Measurements from ENCODE around the gene SEC16A. TPM values are rescaled to one million over a fixed set of nuclear protein-coding genes. Genes with fewer than 3 reads are reported as not detected.
A peak's percentile ranks its signal among the peaks of the same experiment; 100 is the strongest.

SEC16A gene
- total and polyA plus RNA-seq, 8 donors: 14.6 to 105 (median 45.4) TPM

GRCh38 chr9:136486823-136487620 is 4.2 kb upstream of the SEC16A start:
- Histone ChIP-seq H3K4me1 (peaks cover 14 to 36% (median 33%) of the 10 kb centered on the region in 4 donors), H3K36me3 (no peaks in the 10 kb centered on the region), H3K27ac (no peak overlapping the region), H3K27me3 (peaks cover 0 to 5% (median 0%) of the 10 kb centered on the region in 3 donors), H3K4me3 (no peak overlapping the region), H3K9me3 (no peaks in the 10 kb centered on the region)
- no peak for TF ChIP-seq POLR2AphosphoS5 (IDR thresholded peaks at IDR 0.05)
- TF ChIP-seq, protein P1, sequence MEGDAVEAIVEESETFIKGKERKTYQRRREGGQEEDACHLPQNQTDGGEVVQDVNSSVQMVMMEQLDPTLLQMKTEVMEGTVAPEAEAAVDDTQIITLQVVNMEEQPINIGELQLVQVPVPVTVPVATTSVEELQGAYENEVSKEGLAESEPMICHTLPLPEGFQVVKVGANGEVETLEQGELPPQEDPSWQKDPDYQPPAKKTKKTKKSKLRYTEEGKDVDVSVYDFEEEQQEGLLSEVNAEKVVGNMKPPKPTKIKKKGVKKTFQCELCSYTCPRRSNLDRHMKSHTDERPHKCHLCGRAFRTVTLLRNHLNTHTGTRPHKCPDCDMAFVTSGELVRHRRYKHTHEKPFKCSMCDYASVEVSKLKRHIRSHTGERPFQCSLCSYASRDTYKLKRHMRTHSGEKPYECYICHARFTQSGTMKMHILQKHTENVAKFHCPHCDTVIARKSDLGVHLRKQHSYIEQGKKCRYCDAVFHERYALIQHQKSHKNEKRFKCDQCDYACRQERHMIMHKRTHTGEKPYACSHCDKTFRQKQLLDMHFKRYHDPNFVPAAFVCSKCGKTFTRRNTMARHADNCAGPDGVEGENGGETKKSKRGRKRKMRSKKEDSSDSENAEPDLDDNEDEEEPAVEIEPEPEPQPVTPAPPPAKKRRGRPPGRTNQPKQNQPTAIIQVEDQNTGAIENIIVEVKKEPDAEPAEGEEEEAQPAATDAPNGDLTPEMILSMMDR (IDR thresholded peaks at IDR 0.05): no peak
- TF ChIP-seq POLR2A (IDR thresholded peaks at IDR 0.05): no peak
- TF ChIP-seq EP300 (IDR thresholded peaks at IDR 0.05): no peak
- WGBS, 5 donors: 84 to 96% (median 92%) methylated on average over 15 to 18 of the region's 18 CpGs
- intact Hi-C loops (cut with DNase I; ENCODE audit: low total_unique reads): loop anchor here (2.0 kb wide), 1 partner anchor 144 kb away; no protein-coding TSS in a partner anchor
- no peak for DNase-seq

DNA sequence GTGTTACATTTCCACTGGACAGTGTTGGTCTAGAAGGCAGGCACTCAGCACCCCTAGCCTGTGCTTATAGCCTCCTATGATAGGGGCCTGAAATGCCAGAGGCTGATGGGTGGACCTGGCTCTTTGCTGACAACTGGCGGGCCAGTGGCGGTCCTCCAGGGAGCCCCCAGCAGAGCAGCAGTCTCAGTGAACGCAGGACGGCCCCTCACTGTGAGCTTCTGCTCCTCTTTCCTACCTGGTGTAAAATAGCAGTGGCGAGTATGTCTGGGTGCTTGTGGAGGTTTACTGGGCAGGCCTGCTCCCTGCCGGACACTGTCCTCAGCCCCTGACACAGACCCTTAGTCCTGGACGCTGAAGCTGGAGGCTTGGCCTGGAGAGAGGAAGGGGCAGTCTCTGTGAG is 3.3 kb upstream of the SEC16A start:
- Histone ChIP-seq H3K27ac (no peak overlapping the region), H3K9me3 (no peaks in the 10 kb centered on the region), H3K27me3 (peaks cover 0 to 5% (median 0%) of the 10 kb centered on the region in 3 donors), H3K4me3 (no peak overlapping the region), H3K4me1 (peaks cover 22 to 45% (median 42%) of the 10 kb centered on the region in 4 donors), H3K36me3 (no peaks in the 10 kb centered on the region)
- intact Hi-C loops (cut with DNase I; ENCODE audit: low total_unique reads): loop anchor here (2.0 kb wide), 1 partner anchor 145 kb away; no protein-coding TSS in a partner anchor
- no peak for TF ChIP-seq POLR2A (IDR thresholded peaks at IDR 0.05)
- TF ChIP-seq, protein P1 (IDR thresholded peaks at IDR 0.05): no peak
- no peak for TF ChIP-seq EP300 (IDR thresholded peaks at IDR 0.05)
- no peak for TF ChIP-seq POLR2AphosphoS5 (IDR thresholded peaks at IDR 0.05)
- 91 to 96% (median 94%) methylated on average over 7 of the region's 7 CpGs for WGBS, 5 donors
- no peak for DNase-seq

DNA sequence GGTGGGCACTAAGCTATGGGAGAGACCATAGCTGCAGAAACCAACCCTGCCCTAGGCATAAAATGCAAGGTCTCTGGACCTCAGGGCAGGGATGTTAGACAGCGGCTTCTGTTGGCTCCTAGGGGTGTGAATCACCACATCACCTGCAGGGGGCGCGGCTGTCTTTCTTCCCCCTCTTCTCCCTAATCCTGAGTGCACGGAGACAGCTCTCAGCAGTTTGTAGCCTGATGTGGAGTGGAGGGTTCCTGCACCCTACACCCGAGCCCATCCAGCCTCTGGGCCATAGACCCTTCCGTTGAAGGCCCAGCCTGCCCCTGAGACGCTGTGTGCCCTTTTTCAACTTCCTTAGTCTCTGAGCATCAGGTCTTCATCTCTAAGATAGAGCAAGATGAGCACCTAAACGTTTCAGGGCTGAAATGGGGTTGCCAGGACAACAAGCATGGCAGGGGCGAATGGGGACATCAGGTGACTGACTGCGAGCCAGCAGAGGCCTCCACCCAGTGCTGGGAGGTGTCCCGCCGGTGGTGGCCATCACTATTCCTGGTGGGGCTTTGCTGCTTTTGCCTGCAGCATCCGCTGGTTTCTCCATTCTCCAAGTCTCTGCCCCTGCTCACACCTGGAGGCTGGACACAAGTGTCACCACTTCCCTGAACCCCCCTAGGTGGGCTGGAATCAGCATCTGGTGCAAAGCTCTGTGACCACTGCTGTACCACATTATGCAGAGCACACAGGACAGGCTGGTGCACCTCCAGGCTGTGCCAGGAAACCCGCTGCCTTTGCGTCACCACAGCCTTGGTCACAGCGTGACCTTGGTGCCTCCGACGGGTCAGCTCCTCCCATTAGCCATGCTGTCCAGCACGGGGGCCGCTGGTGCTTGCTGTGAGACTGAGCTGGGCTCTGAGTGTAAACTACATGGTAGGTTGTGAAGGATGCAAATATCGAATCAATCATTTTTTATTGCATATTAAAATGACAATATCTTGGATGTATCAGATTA is 2.5 kb upstream of the SEC16A start:
- peak; percentile 88 to 94 for DNase-seq
- H3K9me3 ChIP-seq: no peaks in the 10 kb centered on the region
- intact Hi-C loops (cut with DNase I; ENCODE audit: low total_unique reads): loop anchor here (2.0 kb wide), 1 partner anchor 145 kb away; no protein-coding TSS in a partner anchor
- no peak for TF ChIP-seq POLR2A (IDR thresholded peaks at IDR 0.05)
- TF ChIP-seq, protein P1 (IDR thresholded peaks at IDR 0.05): peak in 6 of 7 experiments; percentile 36 to 91 (median 84)
- no peaks in the 10 kb centered on the region for H3K36me3 ChIP-seq
- peaks cover 0 to 5% (median 0%) of the 10 kb centered on the region in 3 donors for H3K27me3 ChIP-seq
- peak overlapping the region in 1 of 4 donors; percentile 83 for H3K4me3 ChIP-seq
- 22 to 35% (median 31%) methylated on average over 19 to 21 of the region's 21 CpGs for WGBS, 5 donors
- peak overlapping the region; percentile 100 for H3K27ac ChIP-seq
- peaks cover 30 to 52% (median 50%) of the 10 kb centered on the region in 4 donors for H3K4me1 ChIP-seq

Data from stomach (tissue), 9 donors.